ENCODE data around the gene LAMA3.

DNA sequence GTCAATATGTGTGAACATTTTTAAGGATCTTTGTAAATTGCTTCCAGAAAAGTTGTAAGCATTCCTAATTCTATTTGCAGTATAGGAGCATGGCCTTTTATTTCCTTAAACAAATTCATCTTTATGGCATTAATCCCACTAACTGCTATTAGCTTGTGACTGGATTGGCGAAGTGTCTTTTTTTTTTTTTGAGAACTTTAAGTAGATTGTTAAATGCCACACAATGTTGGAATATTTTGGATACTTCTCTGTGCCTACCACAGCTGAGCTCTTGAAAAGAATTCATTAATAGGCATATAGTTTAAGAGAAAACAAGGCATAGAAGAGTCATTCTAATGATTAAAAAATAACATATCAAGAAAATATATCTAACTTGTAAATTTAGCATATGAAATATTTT is 129.7 kb downstream of the LAMA3 start:
- TF ChIP-seq EZH2 (IDR thresholded peaks at IDR 0.05; ENCODE audit: borderline replicate concordance, insufficient read depth, low read length, poor library complexity, severe bottlenecking) (no peak), POLR2AphosphoS5 (IDR thresholded peaks at IDR 0.05) (no peak), TAF1 (IDR thresholded peaks at IDR 0.05; ENCODE audit: low read depth) (no peak), EP300 (conservative IDR thresholded peaks at IDR 0.05; ENCODE audit: poor library complexity, severe bottlenecking) (no peak), MXI1 (conservative IDR thresholded peaks at IDR 0.05; ENCODE audit: poor library complexity, severe bottlenecking) (no peak), RAD21 (conservative IDR thresholded peaks at IDR 0.05) (no peak)
- TF ChIP-seq, protein P1, sequence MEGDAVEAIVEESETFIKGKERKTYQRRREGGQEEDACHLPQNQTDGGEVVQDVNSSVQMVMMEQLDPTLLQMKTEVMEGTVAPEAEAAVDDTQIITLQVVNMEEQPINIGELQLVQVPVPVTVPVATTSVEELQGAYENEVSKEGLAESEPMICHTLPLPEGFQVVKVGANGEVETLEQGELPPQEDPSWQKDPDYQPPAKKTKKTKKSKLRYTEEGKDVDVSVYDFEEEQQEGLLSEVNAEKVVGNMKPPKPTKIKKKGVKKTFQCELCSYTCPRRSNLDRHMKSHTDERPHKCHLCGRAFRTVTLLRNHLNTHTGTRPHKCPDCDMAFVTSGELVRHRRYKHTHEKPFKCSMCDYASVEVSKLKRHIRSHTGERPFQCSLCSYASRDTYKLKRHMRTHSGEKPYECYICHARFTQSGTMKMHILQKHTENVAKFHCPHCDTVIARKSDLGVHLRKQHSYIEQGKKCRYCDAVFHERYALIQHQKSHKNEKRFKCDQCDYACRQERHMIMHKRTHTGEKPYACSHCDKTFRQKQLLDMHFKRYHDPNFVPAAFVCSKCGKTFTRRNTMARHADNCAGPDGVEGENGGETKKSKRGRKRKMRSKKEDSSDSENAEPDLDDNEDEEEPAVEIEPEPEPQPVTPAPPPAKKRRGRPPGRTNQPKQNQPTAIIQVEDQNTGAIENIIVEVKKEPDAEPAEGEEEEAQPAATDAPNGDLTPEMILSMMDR (IDR thresholded peaks at IDR 0.05; ENCODE audit: poor library complexity, severe bottlenecking), result no peak
- TF ChIP-seq, protein P2, sequence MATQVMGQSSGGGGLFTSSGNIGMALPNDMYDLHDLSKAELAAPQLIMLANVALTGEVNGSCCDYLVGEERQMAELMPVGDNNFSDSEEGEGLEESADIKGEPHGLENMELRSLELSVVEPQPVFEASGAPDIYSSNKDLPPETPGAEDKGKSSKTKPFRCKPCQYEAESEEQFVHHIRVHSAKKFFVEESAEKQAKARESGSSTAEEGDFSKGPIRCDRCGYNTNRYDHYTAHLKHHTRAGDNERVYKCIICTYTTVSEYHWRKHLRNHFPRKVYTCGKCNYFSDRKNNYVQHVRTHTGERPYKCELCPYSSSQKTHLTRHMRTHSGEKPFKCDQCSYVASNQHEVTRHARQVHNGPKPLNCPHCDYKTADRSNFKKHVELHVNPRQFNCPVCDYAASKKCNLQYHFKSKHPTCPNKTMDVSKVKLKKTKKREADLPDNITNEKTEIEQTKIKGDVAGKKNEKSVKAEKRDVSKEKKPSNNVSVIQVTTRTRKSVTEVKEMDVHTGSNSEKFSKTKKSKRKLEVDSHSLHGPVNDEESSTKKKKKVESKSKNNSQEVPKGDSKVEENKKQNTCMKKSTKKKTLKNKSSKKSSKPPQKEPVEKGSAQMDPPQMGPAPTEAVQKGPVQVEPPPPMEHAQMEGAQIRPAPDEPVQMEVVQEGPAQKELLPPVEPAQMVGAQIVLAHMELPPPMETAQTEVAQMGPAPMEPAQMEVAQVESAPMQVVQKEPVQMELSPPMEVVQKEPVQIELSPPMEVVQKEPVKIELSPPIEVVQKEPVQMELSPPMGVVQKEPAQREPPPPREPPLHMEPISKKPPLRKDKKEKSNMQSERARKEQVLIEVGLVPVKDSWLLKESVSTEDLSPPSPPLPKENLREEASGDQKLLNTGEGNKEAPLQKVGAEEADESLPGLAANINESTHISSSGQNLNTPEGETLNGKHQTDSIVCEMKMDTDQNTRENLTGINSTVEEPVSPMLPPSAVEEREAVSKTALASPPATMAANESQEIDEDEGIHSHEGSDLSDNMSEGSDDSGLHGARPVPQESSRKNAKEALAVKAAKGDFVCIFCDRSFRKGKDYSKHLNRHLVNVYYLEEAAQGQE (IDR thresholded peaks at IDR 0.05; ENCODE audit: borderline replicate concordance), result no peak
